Measurements from ENCODE around the gene SDC1.

DNA sequence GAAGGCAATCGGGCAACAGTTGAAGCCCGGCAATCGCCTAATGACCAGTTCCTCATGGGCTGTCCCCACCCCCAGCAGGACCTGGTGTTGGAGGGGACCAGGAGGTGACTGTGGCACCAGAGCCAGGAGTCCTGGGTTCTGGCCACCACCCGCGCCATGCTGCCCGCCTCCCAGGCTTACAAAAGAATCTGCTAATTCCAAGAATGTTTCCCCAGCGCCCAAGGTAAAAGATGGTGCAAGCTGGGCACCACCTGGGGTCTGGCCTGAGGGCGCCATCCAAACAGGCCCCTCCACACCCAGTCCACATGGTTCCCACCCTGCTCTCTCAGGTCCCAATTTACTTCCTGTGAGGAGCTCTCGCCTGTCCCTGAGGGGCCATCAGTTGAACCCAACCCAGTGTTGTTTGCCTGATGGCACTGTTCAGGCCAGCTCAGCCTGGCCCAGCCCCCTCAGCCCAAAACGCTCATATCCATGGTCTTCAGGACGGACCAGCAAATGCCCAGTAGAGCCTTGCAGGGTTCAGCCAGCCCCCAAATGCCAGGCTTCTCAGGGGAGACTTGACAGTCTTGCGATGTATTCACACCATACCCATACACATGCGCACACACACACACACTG lies 5.1 kb downstream of the SDC1 start:
- TF ChIP-seq, protein P1, sequence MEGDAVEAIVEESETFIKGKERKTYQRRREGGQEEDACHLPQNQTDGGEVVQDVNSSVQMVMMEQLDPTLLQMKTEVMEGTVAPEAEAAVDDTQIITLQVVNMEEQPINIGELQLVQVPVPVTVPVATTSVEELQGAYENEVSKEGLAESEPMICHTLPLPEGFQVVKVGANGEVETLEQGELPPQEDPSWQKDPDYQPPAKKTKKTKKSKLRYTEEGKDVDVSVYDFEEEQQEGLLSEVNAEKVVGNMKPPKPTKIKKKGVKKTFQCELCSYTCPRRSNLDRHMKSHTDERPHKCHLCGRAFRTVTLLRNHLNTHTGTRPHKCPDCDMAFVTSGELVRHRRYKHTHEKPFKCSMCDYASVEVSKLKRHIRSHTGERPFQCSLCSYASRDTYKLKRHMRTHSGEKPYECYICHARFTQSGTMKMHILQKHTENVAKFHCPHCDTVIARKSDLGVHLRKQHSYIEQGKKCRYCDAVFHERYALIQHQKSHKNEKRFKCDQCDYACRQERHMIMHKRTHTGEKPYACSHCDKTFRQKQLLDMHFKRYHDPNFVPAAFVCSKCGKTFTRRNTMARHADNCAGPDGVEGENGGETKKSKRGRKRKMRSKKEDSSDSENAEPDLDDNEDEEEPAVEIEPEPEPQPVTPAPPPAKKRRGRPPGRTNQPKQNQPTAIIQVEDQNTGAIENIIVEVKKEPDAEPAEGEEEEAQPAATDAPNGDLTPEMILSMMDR (IDR thresholded peaks at IDR 0.05; ENCODE audit: borderline replicate concordance, extremely low read depth, low read length, poor library complexity, severe bottlenecking): no peak
- TF ChIP-seq EZH2 (IDR thresholded peaks at IDR 0.05; ENCODE audit: borderline replicate concordance, low read depth, low read length, severe bottlenecking): no peak
